ENCODE measurements around the gene SLC22A5. TPM values are rescaled to one million over a fixed set of nuclear protein-coding genes. Genes with fewer than 3 reads are reported as not detected.

SLC22A5 gene
- total RNA-seq, 1 donor from 2014 or later: 1.2 TPM

- H3K4me3 Mint-ChIP-seq (ENCODE audit: unreplicated experiment): no peak overlapping the region
- no peak for DNase-seq (ENCODE audit: low spot score)
- no peak overlapping the region for H3K27ac Mint-ChIP-seq (ENCODE audit: unreplicated experiment)
- no peak for TF ChIP-seq CTCF (IDR thresholded peaks at IDR 0.05; ENCODE audit: unreplicated experiment)
- no peaks in the 10 kb centered on the region for H3K9me3 Mint-ChIP-seq (ENCODE audit: unreplicated experiment)
- no peaks in the 10 kb centered on the region for H3K36me3 Mint-ChIP-seq (ENCODE audit: low read depth, unreplicated experiment)
- H3K4me1 Mint-ChIP-seq (ENCODE audit: unreplicated experiment): peaks cover 11% of the 10 kb centered on the region
- H3K27me3 Mint-ChIP-seq (ENCODE audit: unreplicated experiment): no peaks in the 10 kb centered on the region
Measured at GRCh38 chr5:132325691-132326090, 43.8 kb upstream of the SLC22A5 start.

GRCh38 chr5:132327252-132327955, 42.1 kb upstream of the SLC22A5 start:
- no peak for DNase-seq (ENCODE audit: low spot score)
- no peaks in the 10 kb centered on the region for H3K9me3 Mint-ChIP-seq (ENCODE audit: unreplicated experiment)
- no peak for TF ChIP-seq CTCF (IDR thresholded peaks at IDR 0.05; ENCODE audit: unreplicated experiment)
- H3K27me3 Mint-ChIP-seq (ENCODE audit: unreplicated experiment): peaks cover 2% of the 10 kb centered on the region
- no peaks in the 10 kb centered on the region for H3K36me3 Mint-ChIP-seq (ENCODE audit: low read depth, unreplicated experiment)
- H3K4me3 Mint-ChIP-seq (ENCODE audit: unreplicated experiment): no peak overlapping the region
- no peak overlapping the region for H3K27ac Mint-ChIP-seq (ENCODE audit: unreplicated experiment)
- H3K4me1 Mint-ChIP-seq (ENCODE audit: unreplicated experiment): peaks cover 8% of the 10 kb centered on the region

GRCh38 chr5:132334812-132335211, 34.7 kb upstream of the SLC22A5 start:
- TF ChIP-seq CTCF (IDR thresholded peaks at IDR 0.05; ENCODE audit: unreplicated experiment): no peak
- Mint-ChIP-seq H3K4me1 (ENCODE audit: unreplicated experiment) (no peaks in the 10 kb centered on the region), H3K27ac (ENCODE audit: unreplicated experiment) (no peak overlapping the region), H3K36me3 (ENCODE audit: low read depth, unreplicated experiment) (peaks cover 7% of the 10 kb centered on the region), H3K4me3 (ENCODE audit: unreplicated experiment) (no peak overlapping the region), H3K27me3 (ENCODE audit: unreplicated experiment) (peaks cover 2% of the 10 kb centered on the region), H3K9me3 (ENCODE audit: unreplicated experiment) (no peaks in the 10 kb centered on the region)
- DNase-seq (ENCODE audit: low spot score): no peak

- no peak overlapping the region for H3K4me3 Mint-ChIP-seq (ENCODE audit: unreplicated experiment)
- H3K27ac Mint-ChIP-seq (ENCODE audit: unreplicated experiment): no peak overlapping the region
- no peaks in the 10 kb centered on the region for H3K9me3 Mint-ChIP-seq (ENCODE audit: unreplicated experiment)
- TF ChIP-seq CTCF (IDR thresholded peaks at IDR 0.05; ENCODE audit: unreplicated experiment): no peak
- H3K36me3 Mint-ChIP-seq (ENCODE audit: low read depth, unreplicated experiment): peaks cover 7% of the 10 kb centered on the region
- no peak for DNase-seq (ENCODE audit: low spot score)
- peaks cover 2% of the 10 kb centered on the region for H3K27me3 Mint-ChIP-seq (ENCODE audit: unreplicated experiment)
- no peaks in the 10 kb centered on the region for H3K4me1 Mint-ChIP-seq (ENCODE audit: unreplicated experiment)
Measured at GRCh38 chr5:132335402-132335801, 34.1 kb upstream of the SLC22A5 start.

GRCh38 chr5:132339502-132339901, 30.0 kb upstream of the SLC22A5 start:
- no peak for TF ChIP-seq CTCF (IDR thresholded peaks at IDR 0.05; ENCODE audit: unreplicated experiment)
- no peak overlapping the region for H3K27ac Mint-ChIP-seq (ENCODE audit: unreplicated experiment)
- peaks cover 7% of the 10 kb centered on the region for H3K36me3 Mint-ChIP-seq (ENCODE audit: low read depth, unreplicated experiment)
- H3K4me3 Mint-ChIP-seq (ENCODE audit: unreplicated experiment): no peak overlapping the region
- H3K4me1 Mint-ChIP-seq (ENCODE audit: unreplicated experiment): no peaks in the 10 kb centered on the region
- DNase-seq (ENCODE audit: low spot score): no peak
- no peaks in the 10 kb centered on the region for H3K9me3 Mint-ChIP-seq (ENCODE audit: unreplicated experiment)
- H3K27me3 Mint-ChIP-seq (ENCODE audit: unreplicated experiment): no peaks in the 10 kb centered on the region

Data from endothelial cell (in vitro differentiated cells).